SK-N-MC (cell line): ENCODE data around the gene EPG5.

Source experiments
- DNase-seq: peaks from one replicate; pipeline ENCODE4 v3.0.0-alpha.2; 2011; ENCODE audit warnings: low read depth, low spot score
- H3K27ac ChIP-seq: fragments of 200-600 bp; sonication (generic); 2 replicates; pipeline ENCODE4 v1.5.1; 2016; ENCODE audit warnings: mixed run types
- H3K36me3 ChIP-seq: fragments of 200-600 bp; sonication (generic); 2 replicates; pipeline ENCODE4 v1.6.1; 2017; ENCODE audit warnings: antibody characterized with exemption, low read length, mixed read lengths; ENCODE audit not compliant: insufficient read depth
- H3K4me3 ChIP-seq: fragments of 200-600 bp; sonication (generic); 2 replicates; pipeline ENCODE4 v1.5.1; 2016
- H3K9ac ChIP-seq: fragments of 200-600 bp; sonication (generic); 2 replicates; pipeline ENCODE4 v1.8.0; 2017; ENCODE audit warnings: mixed run types, mixed read lengths; ENCODE audit not compliant: insufficient read length
- H3K9me3 ChIP-seq: fragments of 200-600 bp; sonication (generic); 2 replicates; pipeline ENCODE4 v1.6.1; 2017; ENCODE audit warnings: low read depth, mild to moderate bottlenecking, antibody characterized with exemption, low read length, moderate library complexity, mixed read lengths
- EZH2 ChIP-seq: fragments of 200-600 bp; sonication (generic); IDR thresholded peaks from one replicate; pipeline ENCODE4 v1.6.1; 2017; ENCODE audit warnings: antibody characterized with exemption
- FOXP2 ChIP-seq: optimal IDR thresholded peaks from 2 replicates; pipeline ENCODE3; 2011; ENCODE audit warnings: mild to moderate bottlenecking, moderate library complexity; ENCODE audit not compliant: insufficient read depth; ENCODE audit errors: extremely low read length, control extremely low read depth
- POLR2AphosphoS5 ChIP-seq: IDR thresholded peaks from 2 replicates; pipeline ENCODE4 v1.6.1; 2012; ENCODE audit warnings: mild to moderate bottlenecking, low read depth, low read length, borderline replicate concordance

Gene EPG5

DNA sequence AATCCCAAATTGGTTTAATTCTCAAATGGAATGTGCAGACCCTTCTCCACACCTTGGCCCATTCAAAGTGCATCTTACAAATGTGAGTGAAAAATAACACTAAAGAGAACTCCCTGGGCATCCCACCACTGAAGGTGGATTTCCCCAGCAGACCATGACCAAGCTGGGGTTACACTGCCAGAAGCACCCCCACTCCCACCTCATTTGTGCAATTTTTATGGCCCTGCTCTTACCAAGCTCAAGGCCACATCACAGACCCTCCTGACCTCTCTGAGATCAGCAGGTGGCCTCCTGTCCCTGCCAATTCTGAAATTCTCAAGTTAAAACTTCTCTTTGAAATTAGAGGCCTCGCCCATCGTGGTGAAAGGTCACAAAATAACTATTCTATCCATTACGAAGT lies 120.0 kb downstream of the EPG5 start:
- TF ChIP-seq FOXP2 (no peak), EZH2 (no peak), POLR2AphosphoS5 (no peak)

DNA sequence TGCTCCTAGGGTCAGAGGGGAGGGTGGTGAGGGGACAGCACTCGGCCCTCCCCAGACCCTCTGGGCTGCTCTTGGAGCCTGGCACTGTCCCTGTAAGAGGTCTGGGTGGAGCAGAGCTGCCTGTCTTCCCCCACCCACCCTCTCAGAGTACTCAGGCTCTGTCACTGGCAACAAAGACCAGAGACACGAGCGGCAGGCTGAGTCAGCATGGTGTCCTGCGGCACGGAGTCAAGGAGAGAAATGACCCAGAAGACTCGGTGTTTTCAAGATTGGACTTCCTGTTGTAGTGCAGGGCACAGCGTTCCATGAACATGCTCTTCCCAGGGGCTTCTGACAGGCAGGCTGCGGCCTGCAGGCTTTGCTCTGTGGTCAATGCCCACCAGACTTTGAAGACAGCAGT lies 121.7 kb downstream of the EPG5 start:
- no peak overlapping the region for H3K4me3 ChIP-seq
- H3K36me3 ChIP-seq = no peaks in the 10 kb centered on the region
- H3K27ac ChIP-seq = no peak overlapping the region
- no peak overlapping the region for H3K9ac ChIP-seq
- H3K9me3 ChIP-seq = no peaks in the 10 kb centered on the region
- no peak for DNase-seq
- TF ChIP-seq EZH2 = no peak
- TF ChIP-seq POLR2AphosphoS5 = no peak
- TF ChIP-seq FOXP2 = no peak

More for the DNA sequence above, 120.0 kb downstream of the EPG5 start:
- no peak overlapping the region for H3K9ac ChIP-seq
- no peak overlapping the region for H3K4me3 ChIP-seq
- H3K36me3 ChIP-seq = no peaks in the 10 kb centered on the region
- H3K9me3 ChIP-seq = no peaks in the 10 kb centered on the region
- no peak overlapping the region for H3K27ac ChIP-seq
- no peak for DNase-seq

DNA sequence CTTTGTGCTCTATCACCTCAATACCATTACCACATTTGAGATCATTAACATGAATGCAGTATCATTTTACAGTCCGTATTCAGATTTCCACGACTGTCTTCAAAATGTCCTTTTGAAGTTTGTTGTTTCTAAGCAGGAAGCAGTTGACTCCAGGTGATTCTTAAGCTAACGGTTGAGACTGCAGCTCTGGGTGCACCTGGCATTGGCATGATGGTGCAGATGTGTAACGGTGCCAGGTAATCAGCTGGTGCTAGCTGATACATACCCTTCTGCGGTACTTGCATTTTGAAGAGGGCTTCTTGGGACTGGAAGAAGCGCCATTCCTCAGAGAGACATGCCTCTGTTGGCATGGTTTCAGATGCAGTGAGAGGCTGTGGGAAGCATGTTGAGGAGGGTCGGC lies 122.2 kb downstream of the EPG5 start:
- no peaks in the 10 kb centered on the region for H3K9me3 ChIP-seq
- no peak overlapping the region for H3K4me3 ChIP-seq
- H3K27ac ChIP-seq = no peak overlapping the region
- H3K9ac ChIP-seq = no peak overlapping the region
- no peaks in the 10 kb centered on the region for H3K36me3 ChIP-seq
- no peak for DNase-seq
- TF ChIP-seq POLR2AphosphoS5 (no peak), FOXP2 (no peak), EZH2 (no peak)

DNA sequence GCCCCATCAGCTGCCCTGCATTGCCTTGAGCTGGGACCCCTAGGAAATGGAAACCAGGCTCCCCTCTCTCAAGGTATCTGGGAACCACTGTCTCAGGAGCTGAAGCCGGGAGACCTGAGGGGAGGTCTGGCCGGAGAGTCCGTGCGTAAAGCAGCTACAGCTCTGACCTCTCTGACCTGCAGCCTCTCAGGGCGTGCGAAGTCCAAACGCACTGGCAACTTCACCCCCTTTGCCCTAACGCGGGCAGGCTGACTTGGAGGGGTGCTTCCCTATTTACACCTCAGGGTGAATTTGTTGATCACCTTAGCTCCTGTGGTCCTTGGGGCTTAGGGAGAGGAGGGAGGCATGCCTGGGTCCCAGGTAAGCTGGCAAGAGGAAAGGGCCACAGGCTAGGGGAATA lies 124.1 kb downstream of the EPG5 start:
- Histone ChIP-seq H3K4me3 (no peak overlapping the region), H3K9me3 (no peaks in the 10 kb centered on the region), H3K36me3 (no peaks in the 10 kb centered on the region), H3K27ac (no peak overlapping the region), H3K9ac (no peak overlapping the region)
- no peak for DNase-seq
- TF ChIP-seq FOXP2 (no peak), EZH2 (no peak), POLR2AphosphoS5 (no peak)

DNA sequence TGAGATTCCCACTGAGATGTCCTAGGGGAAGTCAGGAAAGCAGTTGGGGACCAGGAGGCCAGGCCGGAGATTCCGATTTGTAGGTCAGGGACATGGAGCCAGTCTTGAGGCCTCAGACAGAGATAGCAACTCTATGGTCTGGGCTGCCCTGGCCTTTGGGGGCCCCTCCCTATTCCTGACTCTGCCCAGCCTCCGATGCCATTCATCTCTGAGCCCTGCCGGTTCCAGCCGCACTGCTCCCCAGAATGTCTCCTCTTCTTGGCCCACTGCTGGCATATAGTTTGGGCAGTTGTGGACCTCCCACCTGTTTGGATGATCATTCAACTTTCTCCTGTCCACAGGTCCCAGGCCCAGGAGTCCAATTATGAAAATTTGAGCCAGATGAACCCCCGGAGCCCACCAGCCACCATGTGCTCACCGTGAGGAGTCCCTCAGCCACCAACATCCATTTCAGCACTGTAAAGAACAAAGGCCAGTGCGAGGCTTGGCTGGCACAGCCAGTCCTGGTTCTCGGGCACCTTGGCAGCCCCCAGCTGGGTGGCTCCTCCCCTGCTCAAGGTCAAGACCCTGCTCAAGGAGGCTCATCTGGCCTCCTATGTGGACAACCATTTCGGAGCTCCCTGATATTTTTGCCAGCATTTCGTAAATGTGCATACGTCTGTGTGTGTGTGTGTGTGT lies 125.2 kb downstream of the EPG5 start:
- H3K4me3 ChIP-seq = no peak overlapping the region
- no peak overlapping the region for H3K9ac ChIP-seq
- H3K27ac ChIP-seq = no peak overlapping the region
- no peaks in the 10 kb centered on the region for H3K9me3 ChIP-seq
- no peaks in the 10 kb centered on the region for H3K36me3 ChIP-seq
- no peak for DNase-seq
- no peak for TF ChIP-seq FOXP2
- TF ChIP-seq POLR2AphosphoS5 = no peak
- no peak for TF ChIP-seq EZH2

DNA sequence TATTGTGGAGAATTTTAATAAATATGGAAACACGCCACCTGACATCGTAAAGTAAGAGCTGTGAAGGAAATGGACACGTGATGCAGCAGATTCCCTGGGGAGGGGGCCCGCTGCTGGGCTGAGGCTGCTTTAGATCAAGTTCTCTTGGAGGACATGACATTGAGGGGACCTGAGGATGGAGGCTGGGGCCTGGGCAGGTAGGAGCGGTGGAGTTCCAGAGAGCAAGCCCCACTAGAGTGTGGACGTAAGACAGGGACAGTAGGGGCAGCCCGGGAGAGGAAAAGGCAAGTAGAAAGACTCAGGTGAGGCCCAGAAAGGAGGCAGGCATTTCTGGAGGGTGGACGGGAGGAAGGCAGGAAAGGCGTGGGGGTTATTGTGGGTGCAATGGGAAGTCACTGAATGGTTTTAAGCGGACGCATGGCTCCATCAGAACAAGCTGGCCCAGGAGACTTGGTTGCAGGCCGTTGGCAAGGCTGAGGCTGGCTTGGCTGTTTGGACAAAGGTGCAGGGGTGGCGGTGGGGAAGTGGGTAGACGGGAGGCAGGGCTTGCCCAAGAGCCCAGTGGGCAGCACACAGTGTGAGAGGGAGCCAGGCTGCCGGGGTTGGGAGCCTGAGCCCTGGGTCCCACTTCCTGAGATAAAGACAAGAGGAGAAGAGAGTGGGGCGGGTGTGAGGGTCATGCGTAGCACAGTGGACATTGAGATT lies 125.9 kb downstream of the EPG5 start:
- Histone ChIP-seq H3K36me3 (no peaks in the 10 kb centered on the region), H3K9me3 (no peaks in the 10 kb centered on the region), H3K27ac (no peak overlapping the region), H3K4me3 (no peak overlapping the region), H3K9ac (no peak overlapping the region)
- DNase-seq = no peak
- TF ChIP-seq FOXP2 (no peak), EZH2 (no peak), POLR2AphosphoS5 (no peak)

DNA sequence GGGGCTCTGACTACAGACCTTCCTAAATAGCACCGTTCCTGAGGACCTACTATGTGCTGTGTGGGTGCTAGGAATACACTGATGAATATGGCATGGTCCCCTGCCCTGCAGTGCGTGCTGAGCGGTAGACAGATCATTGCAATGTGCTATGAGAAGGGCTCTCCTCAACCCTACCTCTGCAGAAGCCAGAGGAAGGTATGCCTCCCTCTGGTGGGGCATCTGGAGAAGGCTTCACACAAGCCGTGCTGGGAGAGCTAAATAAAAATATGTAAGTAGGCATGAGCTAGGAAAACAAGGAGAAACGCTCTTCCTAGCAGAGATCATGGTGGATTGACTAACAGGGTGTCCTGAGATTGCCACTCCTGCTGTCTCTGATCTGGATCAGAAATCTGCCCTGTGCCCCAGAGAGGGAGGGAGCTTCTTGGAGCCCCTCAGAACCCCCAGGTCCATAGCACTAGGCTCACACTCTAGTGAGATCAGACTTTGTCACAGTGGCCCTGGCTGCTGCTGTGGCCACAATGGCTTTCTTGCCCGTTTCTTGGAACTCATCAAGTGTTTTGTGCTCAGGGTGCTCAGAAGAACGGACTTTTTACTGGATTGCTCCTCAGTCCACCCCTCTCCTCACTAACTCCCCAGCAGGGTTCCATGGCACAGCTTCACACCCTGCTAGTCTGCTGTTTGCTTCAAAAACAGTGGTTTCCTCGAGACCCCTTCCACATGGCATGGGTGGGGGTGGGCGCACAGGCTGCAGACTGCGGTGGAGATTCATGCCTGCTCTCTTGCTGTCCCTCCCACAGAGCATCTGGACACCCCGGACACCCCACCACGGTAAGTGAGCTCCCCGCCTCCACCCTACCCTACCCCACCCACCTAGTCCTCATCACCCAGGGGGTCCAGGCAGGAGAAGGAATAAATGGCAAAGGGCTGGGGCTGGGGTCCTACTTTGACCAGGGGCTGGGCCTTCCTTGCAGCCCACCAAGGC lies 127.4 kb downstream of the EPG5 start:
- Histone ChIP-seq H3K27ac (no peak overlapping the region), H3K9ac (no peak overlapping the region), H3K36me3 (no peaks in the 10 kb centered on the region), H3K4me3 (no peak overlapping the region), H3K9me3 (no peaks in the 10 kb centered on the region)
- no peak for TF ChIP-seq POLR2AphosphoS5
- no peak for TF ChIP-seq FOXP2
- TF ChIP-seq EZH2 = no peak
- DNase-seq = no peak

DNA sequence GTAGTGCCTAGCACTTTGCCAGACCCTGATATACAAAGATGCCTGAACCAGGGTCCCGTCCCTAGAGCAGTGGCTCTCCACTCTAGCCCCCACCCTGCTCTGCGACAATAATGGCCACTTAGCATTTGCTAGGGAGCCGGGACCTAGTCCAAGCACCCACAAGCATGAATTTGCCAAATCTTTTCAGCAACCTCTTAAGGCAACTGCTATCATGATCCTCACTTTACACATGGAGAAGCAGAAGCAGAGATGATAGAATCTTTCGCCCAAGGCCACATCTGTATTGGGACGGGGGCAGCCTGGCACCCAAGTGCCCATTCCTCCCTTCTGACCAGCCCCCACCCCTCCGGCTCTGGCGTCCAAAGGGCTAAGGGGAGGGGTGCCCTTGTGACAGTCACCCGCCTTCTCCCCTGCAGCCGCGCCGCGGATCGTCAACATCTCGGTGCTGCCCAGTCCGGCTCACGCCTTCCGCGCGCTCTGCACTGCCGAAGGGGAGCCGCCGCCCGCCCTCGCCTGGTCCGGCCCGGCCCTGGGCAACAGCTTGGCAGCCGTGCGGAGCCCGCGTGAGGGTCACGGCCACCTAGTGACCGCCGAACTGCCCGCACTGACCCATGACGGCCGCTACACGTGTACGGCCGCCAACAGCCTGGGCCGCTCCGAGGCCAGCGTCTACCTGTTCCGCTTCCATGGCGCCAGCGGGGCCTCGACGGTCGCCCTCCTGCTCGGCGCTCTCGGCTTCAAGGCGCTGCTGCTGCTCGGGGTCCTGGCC lies 128.6 kb downstream of the EPG5 start:
- no peak for DNase-seq

More for the DNA sequence above, 128.6 kb downstream of the EPG5 start:
- TF ChIP-seq FOXP2 (no peak), EZH2 (no peak), POLR2AphosphoS5 (no peak)
- H3K36me3 ChIP-seq = no peaks in the 10 kb centered on the region
- H3K9me3 ChIP-seq = no peaks in the 10 kb centered on the region
- H3K4me3 ChIP-seq = 0 out of 2 replicates have a peak overlapping the region, but pooled peaks have one; percentile 50
- H3K9ac ChIP-seq = no peak overlapping the region
- no peak overlapping the region for H3K27ac ChIP-seq
